GM19328 (cell line): ENCODE measurements around the gene KLK15.

Experiments used
- ATAC-seq: cut with Tn5 transposase; IDR thresholded peaks from one replicate; pipeline ENCODE4 v1.9.1; 2021; ENCODE audit warnings: mild to moderate bottlenecking, moderate library complexity; ENCODE audit not compliant: unreplicated experiment

The KLK15 gene

DNA sequence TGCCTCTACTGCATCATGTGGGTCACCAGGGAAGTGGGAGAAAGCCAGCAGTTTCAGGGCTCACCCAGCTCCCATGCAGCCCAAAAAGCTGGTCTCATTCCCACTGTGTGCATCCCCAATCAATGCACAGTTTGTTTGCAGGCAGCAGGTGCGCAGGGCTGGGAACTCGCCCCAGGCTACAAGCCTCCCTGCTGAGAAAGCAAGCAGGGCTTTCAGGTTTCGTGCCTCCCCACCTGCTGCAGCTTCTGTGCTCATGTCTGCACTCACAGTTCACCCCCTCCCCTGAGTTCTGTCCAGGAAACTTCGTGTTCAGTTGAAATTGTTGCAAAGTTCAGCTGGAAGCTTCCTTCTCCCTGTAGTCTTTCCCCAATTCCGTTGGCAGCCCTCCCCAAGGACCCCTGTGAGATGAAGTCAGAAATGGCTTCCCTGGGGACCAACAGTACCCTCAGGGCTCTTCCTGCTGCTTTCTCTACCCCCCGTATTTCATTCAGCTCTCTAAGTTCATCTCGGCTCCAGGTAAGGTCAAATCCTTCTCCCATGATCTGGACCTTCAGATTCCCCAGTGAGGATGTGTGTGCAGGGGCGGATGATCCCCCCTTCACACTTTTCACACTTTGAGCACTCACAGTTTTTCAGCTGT, 11.0 kb upstream of the KLK15 start:
- ATAC-seq = no peak

DNA sequence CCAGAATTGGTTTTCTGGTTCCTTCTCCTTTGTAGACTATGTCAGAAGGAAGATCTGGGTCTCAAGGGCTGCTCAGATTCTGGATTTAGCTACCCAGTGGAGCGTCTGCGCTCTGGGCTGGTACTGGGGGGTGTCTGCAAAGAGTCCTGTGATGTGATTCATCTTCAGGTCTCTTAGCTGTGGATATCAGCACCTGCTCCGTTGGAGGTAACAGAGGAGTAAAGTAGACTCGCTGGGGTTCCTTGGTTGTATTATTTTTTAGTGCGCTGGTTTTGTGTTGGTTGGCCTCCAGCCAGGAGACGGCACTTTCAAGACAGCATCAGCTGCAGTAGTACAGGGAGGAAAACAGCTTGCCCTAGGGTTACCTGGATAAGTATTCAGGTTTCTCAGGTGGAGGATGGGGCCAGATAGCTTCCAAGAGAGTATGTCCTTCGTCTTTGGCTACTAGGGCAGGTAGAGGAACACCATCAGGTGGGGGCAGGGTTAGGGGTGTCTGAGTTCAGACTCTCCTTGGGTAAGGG, 10.4 kb upstream of the KLK15 start:
- no peak for ATAC-seq

DNA sequence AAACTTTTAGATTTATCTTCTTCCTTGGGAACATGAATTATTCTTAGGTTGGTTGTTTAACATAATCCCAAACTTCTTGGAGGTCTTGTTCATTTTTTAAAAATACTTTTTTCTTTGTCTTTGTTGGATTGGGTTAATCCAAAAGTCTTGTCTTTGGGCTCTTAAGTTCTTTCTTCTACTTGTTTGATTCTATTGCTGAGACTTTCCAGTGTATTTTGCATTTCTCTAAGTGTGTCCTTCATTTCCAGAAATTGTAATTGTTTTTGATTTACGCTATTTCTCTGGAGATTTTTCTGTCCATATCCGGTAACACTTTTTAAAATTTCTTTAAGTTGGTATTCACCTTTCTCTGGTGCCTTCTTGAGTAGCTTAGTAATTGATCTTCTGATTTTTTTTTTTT, 9.8 kb upstream of the KLK15 start:
- no peak for ATAC-seq

DNA sequence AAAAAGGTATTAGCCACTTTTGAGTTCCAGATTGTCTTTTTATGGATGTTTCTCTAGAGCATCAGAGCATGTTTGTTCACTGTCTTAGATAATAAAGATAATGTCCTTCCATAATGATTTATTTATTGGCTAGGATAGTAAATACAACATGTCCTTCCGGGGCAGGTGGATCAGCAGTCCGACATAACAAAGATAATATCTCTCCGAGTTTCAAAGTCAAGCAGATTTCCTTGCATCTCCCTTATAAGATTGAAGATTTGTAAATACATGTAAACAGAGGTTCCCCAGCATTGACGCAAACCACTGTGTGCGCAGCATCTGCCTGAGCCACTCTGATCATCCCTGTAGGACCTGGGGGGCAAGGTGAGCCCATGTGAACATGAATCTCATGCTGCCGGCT, 8.8 kb upstream of the KLK15 start:
- no peak for ATAC-seq

DNA sequence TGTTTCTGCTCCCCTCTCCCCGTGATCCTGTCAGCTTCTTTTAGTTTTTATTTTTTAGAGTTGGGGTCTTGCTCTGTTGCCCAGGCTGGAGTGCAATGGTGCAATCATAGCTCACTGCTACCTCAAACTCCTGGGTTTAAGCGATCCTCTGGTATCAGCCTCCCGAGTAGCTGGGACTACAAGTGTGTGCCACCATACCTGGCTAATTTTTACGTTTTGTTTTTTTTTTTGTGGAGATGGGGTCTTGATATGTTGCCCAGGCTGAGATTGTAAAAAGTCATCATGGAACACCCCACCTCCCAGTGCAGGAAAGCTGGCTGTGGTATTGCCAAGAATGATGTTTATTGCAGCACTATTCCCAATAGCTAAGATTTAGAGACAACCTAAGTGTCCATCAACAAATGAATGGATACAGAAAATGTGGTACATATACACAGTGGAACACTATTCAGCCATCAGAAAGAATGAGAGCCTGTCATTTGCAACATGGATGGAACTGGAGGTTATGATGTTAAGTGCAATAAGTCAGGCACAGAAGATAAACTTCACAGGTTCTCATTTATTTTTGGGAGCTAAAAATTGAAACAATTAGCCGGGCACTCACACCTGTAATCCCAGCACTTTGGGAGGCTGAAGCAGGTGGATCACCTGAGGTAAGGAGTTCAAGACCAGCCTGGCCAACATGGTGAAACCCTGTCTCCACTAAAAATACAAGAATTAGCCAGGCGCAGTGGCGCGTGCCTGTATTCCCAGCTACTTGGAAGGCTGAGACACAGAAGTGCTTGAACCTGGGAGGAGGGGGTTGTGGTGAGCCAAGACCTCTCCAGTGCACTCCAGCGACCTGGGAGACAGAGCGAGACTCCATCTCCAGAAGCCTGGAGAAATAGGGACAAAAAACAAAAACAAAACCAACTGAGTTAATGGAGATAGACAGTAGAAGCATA, 6.6 kb upstream of the KLK15 start:
- ATAC-seq = no peak

DNA sequence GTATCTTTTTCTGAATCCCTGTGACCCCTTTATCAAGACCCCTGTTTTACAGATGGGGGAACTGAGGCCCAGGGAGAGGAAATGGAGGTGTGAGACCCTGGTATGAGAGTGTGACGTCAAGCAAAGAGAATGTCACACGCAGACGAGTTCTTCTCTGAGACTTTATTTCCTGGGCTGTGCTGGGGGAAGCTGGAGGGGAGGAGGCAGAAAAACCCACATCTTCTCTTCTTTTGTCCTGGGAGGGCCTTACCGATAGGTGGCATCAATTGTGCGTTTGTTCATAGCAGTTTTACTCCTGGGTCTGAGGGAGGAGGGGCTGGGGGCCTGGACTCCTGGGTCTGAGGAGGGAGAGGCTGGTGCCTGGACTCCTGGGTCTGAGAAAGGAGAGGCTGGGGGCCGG, 4.9 kb upstream of the KLK15 start:
- no peak for ATAC-seq

DNA sequence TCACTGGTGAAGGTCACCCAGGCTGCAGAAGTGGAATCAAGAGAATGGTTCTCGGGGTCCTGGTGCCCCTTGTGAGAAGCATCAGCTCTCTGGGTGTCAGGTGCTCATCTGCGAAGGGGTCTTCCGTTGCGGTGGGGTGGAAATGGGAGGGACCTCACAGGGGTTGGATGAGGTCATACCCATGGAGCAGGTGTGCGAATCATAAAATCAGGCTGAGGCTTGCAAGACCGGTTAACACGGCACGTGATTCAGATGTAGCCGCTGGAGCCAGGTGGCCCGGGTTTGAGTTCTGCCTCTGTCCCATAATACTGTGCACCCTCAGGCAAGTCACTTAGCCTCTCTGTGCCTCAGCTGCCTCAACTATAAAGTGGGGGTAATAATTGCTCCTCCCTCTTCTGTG, 3.9 kb upstream of the KLK15 start:
- no peak for ATAC-seq

DNA sequence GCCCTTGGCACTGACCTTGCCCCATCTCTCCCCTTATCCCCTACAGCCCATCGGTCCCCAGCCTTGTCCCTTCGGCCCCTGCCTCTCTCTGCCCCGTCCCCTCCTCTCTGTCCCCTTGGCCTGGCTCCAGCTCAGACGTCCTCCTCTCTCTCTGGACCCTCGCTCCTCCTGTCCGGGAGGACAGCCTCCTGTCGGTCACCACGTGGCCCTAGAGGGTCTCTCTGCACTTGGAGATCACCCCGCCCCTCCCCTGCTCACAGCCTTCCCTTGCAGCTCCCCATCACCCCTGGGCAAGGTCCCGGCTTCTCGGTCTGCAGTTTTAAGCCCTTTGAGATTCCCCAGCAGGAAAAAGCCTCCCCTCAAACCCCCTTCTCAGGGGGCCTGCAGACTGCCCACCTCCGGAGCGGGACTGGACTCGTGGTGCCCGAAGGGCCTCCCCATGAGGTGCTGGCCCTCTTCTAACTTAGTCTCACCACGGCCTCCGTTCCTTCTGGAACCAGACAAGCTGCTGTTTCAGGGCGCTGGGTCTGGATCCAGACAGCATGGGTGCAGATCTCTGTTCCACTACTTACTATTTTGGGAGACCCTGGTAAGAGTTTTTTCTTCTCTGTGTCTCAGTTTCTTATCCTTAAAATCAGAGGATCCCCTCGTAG, 3.3 kb upstream of the KLK15 start:
- ATAC-seq = no peak

DNA sequence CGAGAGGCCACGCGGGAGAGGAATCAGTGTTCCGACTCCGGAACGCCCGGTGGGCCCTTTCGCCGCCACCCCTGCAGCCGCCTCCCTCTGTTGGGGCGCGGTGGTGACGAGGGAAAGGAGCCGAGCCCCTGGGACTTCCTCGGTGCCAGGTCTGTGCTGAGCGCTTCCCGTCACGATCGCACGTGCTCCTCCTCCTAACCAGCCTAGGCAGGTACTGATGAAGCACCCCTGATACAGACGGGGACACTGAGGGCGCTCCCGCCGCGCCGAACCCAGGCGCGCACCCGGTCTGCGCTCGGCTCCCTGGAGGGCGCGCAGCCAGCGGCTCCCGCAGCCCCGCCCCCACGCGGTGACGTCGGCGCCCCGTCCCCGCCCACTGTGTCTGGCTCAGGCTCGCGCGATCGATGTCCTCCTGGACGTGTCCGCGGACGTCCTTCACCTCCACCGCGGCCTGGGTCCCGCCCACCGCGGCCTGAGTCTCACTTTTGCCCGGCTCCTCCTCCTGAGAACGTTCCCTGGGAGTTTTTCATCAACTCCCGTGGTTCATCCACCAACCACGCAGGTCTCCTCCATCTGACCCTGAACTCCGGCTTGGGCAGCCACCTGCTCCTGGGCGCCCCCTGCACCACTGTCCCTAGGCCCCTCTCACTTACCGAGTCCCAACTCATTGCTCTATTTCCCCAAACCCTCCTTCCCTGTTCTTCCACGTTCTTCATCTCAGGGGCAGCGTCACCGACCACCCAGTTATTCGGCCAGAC, 2.6 kb upstream of the KLK15 start:
- no peak for ATAC-seq

DNA sequence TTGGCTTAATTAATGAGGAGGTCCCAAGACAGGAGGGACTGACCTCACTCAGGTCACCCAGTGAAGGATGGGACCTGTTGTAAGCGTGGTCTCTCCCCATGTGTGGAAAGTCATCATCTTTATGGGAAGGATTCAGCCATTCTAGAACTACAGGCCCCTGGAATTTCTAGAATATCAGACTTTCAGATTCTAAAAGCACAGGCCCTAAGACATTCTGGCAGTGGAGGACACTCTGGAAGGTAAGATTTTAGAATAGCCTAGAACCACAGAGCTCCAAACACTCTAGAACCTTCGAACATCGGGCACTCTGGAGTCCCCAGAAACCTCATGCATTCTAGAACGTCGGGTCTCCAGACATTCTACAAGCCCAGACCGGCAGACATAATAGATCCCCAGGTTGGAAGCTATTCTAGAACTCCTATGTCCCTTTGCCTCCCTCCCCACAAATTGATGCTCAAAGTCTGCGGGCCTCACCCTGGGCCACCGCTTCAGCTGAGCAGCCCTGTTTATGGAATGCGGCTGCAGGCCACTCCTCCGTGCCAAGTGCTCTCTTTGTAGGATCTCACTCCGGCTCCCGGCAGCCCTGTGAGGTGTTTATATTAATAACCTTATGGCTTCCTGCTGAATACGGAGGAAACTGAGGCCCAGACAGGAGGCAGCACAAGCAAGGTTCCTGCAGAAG, 1.9 kb upstream of the KLK15 start:
- no peak for ATAC-seq

DNA sequence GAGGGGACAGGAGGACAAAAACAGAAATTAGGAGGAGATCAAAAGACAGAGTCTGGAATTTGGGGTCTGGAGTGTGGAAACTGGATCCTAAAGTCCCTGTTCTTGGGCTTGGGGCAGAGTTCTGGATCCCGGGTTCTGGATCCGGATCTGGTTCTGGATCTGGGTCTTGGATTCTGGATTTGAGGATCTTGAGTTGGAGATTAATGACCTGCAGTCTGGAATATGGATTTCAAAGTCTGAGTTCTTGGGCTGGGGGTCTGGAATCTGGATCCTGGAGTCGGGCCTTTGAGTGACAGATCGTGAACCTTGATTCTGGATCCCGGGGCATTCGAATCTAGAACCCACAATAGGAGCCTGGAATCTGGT, 411 bp upstream of the KLK15 start:
- no peak for ATAC-seq

DNA sequence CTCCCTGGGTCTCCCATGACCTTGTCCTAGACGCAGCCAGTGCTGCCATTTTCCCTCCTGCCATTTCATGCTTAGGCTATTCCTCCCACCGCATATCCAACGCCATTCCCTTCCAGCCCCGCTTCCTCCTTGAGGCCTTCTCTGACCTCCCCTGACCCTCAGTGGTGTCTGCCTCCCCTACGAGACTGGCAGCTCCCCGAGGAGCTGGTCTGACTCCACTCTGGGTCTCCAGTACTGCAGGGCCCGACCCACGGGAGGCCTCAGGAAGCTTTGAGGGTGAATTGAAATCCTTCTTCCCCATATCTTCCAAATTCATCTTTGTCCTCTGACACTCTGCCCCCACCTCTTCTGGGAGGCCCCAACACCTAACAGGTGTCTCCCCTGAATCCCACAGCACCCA, 708 bp downstream of the KLK15 start:
- no peak for ATAC-seq

DNA sequence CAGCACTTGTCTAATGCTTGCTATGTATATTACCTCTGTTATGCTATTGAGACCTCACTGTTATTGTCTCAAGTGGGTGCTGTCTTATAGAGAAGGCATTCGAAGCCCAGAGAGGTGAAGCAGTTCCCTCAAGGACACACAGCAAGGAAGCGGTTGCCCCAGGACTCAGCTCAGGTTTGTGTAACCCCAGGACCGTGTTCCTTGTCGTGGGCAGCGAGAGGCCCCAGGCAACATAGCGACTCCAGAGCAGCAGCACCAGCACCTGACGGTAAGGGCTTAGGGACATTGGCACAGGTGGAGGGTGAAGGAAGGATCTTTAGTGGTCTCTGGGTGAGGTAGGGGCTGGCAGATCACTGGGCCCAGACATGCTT, 2.4 kb downstream of the KLK15 start:
- no peak for ATAC-seq

DNA sequence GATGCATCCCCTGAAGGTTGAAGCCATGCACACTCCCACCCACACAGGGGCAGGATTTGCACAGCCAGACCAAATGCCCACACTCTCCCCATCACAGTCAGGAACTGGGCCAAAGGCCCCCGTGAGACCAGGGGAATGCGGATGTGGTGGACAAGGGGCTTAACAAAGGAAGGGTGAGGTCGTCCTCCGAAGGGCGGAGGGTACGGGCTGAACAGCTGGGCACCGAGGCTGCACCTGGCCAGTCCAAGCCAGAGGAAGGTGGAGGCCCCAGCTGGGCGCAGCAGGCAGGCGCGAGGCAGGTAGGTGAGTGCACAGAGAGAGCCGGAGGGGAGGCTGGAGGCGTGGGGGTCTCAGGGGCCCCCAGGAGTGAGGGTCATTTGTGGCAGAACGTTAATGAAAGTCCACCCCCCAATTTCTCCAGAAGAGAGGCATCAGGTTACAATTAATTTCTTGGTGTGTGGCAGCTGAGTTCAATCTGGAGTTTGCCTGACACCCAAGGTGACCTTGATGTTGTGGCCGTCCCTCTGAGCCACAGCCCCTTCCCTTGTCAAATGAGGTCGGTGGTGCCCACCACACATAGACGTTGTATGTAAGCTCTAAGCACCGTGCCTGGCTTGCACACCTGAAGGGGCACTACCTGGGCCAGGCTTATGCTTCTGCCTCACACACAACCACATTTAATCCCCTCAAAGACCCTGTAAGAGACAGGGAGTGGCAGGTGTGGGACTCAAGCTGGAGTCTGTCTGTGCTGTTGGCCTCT, 2.9 kb downstream of the KLK15 start:
- ATAC-seq = no peak

DNA sequence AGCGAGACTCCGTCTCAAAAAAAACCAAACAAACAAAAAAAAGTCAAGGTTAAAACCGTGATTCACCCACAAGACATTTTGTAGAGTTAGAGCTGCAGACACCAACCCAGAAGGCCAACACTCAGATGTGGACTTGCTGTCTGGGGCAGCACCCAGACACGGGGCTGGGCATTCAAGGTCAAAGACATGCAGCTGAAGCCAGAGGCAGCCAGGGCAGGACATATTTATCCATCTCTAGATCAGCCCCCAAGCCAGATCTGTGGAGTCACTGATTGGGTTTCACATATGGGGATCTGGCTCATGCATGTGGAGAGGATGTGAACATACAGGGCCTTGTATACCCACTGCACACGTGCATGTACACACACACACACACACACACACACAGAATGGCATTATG, 3.6 kb downstream of the KLK15 start:
- ATAC-seq = no peak

DNA sequence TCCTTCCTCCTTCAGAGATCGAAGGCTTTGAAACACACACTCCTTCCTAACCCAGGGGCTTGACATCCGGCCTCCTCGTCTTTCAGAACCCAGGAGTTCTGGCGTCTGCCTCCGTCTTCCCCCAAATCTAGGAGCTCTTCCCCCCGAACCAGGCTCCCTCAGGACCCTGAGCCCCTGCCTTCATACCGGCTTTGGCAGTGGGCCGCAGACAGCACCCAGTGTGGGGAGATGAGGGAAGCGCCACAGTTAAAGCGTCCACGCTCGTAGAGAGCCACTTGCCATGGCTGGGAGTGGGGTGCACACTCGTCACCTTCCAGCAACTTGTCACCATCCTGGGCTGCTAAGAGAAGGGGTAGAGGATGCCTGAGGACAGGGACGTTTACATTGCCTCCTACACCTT, 5.9 kb downstream of the KLK15 start:
- no peak for ATAC-seq

DNA sequence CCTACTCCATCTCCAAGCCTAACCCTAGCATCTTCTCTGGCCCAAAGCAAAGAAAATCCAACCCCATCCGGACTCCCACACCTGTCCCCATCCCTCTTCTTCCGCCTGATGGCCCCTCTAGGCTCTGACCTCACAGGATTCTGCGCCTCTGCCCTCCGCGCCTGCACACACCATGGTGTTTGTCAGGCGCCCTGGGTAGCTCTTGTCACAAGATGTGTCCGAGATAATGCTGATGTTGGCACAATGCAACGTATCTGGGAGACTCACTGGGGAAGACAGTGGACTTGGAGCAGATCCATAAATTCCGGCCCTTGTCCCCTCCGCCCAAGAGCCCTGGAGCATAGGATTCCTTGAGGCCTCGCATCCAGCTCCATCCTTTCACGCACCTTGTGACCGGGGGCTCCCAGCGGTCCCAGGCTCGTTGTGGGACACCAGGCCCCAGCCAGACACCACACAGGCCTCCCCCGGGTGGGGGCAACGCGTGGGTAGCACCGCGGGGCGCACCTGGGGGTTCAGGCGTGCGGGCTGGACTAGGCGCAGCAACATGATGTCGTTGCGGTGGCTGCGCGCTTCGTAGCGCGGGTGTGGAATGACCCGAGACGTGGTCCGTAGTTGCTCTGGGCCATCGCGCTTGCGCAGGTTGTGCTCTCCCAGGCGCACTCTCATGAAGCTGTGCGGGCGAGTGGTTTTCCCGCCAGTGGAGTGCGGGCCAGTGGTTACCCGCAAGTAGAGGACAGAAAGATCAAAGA, 6.7 kb downstream of the KLK15 start:
- ATAC-seq = no peak

DNA sequence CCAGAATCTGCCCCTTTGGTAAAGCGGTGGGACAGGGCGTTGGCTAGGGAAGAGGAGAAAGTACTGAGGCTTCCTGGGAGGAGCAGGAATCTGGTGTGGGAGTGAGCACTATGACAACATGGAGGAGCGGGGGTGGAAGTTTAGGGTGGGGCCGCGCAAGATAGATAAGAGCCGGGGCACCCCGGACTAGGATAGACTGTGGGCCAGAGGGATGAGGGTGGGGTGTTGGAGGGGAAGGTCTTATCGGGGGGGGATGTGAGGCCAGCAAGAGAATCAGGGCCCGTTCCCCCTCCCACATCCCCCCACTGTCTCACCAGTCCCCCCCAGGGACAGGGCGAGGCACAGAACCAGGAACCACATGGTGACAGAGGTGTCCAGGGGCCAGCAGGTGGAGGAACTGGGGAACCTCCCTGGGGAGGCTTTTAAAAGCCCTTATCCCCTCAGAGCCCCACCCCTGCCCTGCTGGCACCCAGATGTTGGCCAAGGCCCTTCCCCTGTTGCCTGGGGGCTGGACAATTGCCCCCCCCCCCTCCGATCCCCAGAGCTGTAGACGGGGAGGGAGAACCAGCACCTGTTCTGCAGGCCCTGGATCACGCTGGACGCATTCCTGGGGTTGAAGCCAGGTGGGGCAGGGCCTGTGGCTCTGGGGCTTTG, 9.9 kb downstream of the KLK15 start, which contains the start of gene KLK1:
Gene KLK1, minus strand, starts transcription at position 399 of the 654 bp plus-strand sequence. Its CDS starts 39 bp downstream, at position 360.
- no peak for ATAC-seq
